Stromal cell of bone marrow (primary cell): ENCODE results near the gene ITLN1.
"Not testable (repeated sequence)": the region's sequence is repeated elsewhere in the genome, so short reads cannot be mapped to it uniquely, and the experiment has no call there.

Source experiments
- DNase-seq: peaks from one replicate; pipeline ENCODE4 v3.0.0-alpha.2; 2012; ENCODE audit warnings: low read depth

ITLN1 gene

DNA sequence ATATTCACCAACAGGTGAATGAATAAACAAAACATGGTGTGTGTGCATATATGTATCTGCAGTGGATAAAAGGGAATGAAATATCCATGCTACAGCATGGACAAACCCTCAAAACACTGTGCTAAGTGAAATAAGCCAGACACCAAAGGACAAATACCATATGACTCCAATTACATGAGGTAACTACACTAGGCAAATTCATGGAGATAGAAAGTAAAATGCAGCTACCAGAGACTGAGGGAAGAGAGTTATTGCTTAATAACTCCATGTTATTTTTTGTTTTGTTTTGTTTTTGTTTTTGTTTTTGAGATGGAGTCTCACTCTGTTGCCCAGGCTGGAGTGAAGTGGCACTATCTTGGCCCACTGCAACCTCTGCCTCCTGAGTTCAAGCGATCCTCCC, 2.4 kb downstream of the ITLN1 start:
- DNase-seq = no peak

- not testable (repeated sequence) for DNase-seq
These were observed 3.7 kb downstream of the ITLN1 start for GRCh38 chr1:160881264-160881663.

DNA sequence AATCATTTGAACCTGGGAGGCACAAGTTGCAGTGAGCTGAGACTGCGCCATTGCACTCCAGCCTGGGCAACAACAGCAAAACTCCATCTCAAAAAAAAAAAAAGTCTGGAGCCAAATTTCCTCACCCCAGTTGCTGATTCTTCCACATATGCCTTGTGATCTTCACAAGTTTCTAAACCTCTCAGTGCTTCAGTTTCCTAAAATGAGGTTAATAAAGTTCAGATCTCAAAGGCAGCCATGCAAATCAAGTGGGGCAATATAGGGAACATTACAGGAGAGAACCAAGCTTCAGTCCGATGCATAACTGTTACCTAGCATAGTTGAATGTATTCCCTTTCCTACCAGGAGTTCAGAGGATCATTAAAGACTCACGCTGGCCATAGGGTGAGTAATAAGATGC, 4.8 kb downstream of the ITLN1 start:
- no peak for DNase-seq

DNA sequence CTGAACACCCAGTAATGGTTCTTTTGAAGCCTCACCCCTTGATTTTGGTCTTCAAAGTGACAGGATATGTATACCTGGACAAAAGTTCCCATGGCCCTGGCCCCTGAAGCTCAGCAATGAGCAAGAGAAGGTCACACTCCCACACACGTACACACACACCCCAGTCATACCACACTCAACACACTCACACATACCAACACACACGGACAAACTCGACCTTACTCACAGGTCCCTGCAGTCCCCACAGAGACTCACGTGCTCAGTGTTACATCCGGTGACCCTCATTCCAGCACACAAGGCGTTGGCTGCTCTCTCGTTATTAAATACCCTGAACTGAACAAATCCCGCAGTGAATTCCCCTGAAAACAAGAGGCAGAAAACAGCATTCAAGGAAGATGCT, 5.9 kb downstream of the ITLN1 start:
- no peak for DNase-seq

DNA sequence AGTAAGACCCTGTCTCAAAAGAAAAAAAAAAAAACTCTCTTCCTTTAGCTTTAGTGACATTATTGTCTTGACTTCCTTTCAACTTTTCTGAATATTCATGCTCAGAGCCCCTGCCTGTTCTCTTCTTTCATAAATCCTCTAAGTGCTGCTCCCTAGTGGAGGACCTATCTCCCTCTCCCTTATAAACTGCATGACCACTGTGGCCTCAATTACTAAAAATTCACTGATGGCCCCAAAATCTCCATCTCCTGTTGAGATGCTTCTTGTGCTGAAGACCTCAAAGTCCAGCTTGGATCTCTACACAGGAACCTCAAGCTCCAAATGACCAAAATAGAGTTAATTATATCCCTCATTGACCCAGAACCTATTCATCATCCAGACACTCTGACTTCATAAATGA, 7.8 kb downstream of the ITLN1 start:
- DNase-seq = no peak

GRCh38 chr1:160876311-160876710, 8.7 kb downstream of the ITLN1 start:
- no peak for DNase-seq

DNA sequence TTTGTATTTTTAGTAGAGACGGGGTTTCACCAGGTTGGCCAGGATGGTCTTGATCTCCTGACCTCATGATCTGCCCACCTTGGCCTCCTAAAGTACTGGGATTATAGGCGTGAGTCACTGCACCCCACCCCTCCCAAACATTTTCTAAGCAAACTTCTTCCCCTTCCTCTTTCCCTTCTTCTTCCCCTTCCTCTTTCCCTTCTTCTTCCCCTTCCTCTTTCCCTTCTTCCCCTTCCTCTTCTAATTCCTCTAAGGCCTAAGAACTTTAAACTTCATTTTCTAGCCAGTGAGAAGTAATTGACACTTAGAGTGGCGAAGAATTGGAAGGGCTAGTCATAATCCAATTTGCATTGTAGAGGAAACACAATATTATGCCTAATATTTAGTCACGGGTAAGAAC, 9.4 kb downstream of the ITLN1 start:
- DNase-seq = not testable (repeated sequence)

DNA sequence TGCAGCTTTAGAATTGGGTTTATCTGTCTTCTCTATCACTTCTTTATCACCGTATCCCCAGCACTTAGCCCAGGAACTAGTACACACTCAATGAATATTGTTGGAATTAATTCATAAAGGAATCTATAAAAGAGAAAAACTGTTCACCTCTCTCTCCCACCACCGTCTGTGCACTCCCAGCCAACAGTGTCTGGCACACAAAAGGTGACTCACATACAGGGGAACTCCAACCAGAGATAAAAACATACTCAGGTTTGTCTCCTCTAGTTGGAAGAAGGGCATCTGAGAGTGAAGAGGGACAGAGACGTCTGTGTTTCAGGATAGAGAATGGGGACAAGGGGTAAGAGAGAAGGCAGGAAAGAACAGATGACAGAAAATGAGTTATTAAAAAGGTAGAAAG, 10.0 kb downstream of the ITLN1 start:
- DNase-seq = no peak

- no peak for DNase-seq
These were observed 16.8 kb downstream of the ITLN1 start for GRCh38 chr1:160868141-160868540.

- DNase-seq = not testable (repeated sequence)
These were observed 17.3 kb downstream of the ITLN1 start for GRCh38 chr1:160867651-160868050.

- DNase-seq = no peak
These were observed 18.2 kb downstream of the ITLN1 start for GRCh38 chr1:160866695-160867260.

- DNase-seq = no peak
These were observed 18.8 kb downstream of the ITLN1 start for GRCh38 chr1:160866001-160866694.

DNA sequence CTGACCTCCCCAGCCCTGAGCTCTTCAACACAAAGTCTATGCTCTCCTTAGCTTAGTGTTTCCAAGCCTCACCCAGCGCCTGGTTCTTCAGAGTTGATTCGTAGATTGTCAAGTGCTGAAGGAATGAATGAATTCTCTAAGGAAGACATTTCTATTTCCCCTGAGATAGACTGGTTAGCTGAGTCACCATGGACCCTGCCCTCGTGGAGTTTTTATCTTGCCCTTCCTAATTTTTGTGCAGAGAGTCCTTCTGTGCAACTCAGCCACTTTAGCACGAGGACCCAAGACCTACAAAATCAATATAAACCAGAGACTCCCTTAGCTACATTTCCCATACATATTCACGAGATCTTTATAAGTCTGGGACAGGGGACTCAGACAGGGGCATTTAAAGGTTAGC, 19.6 kb downstream of the ITLN1 start:
- DNase-seq = no peak

GRCh38 chr1:160864173-160864572, 20.8 kb downstream of the ITLN1 start:
- no peak for DNase-seq

- DNase-seq = no peak
These were observed 21.2 kb downstream of the ITLN1 start for GRCh38 chr1:160863774-160864131.

- no peak for DNase-seq
These were observed 21.8 kb downstream of the ITLN1 start for GRCh38 chr1:160863061-160863773.

GRCh38 chr1:160862203-160863060, 22.5 kb downstream of the ITLN1 start, which contains the start of gene CD244:
Gene CD244 (minus strand): TSS chr1:160862887. CDS start chr1:160862677, 210 bp downstream.
- DNase-seq = no peak

DNA sequence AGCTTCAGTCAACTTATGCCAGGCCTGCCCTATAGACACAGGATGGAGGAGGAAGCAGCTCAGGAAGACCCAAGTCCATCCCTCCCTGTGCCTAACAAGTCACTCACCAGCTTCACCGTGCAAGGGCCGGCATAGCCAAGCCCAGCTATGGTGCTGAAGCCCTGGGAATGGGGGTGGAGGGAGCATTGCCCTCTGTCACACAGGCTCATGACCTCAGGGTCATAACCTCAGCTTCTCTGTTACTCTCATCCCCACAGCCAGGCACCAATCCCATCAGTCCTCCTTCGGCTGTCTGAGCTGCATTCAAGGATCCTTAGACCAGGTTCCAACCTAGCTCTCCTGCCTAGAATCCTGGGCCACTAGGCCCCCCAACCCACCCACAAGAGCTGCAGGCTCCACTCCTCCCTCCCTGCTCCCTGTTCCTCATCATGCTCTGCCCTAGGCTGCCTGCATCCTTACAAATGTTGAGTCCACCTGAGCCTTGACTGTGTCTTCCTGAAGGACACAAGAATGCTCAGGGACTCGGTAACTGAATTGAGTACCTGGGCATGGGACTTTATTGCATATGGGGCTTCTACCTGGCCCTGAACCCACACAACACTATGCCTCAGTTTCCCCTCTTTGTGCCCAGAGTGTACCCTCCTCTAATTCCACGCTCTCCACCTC, 24.0 kb downstream of the ITLN1 start:
- DNase-seq = no peak

- no peak for DNase-seq
These were observed 25.8 kb downstream of the ITLN1 start for GRCh38 chr1:160859166-160859565.

- no peak for DNase-seq
These were observed 26.5 kb downstream of the ITLN1 start for GRCh38 chr1:160858507-160858906.

- DNase-seq = no peak
These were observed 26.9 kb downstream of the ITLN1 start for GRCh38 chr1:160858097-160858496.
